DMS 273 (cell line): Measurements from ENCODE around the gene PAEP.

ENCODE experiments used
- DNase-seq: peaks from one replicate; lab custom pipeline; 2025; ENCODE audit not compliant: unreplicated experiment; lab: John Stamatoyannopoulos, UW

The PAEP gene

GRCh38 chr9:135574943-135575342 lies 13.4 kb downstream of the PAEP start:
- DNase-seq, result no peak

GRCh38 chr9:135575995-135576631 lies 14.6 kb downstream of the PAEP start:
- no peak for DNase-seq

- DNase-seq, result no peak
Observed at GRCh38 chr9:135577256-135577655, 15.7 kb downstream of the PAEP start.

- DNase-seq, result no peak
Observed at GRCh38 chr9:135579356-135579755, 17.8 kb downstream of the PAEP start.

- DNase-seq, result no peak
Observed at GRCh38 chr9:135579889-135580660, 18.5 kb downstream of the PAEP start.

GRCh38 chr9:135580664-135581380 lies 19.3 kb downstream of the PAEP start:
- no peak for DNase-seq

GRCh38 chr9:135581636-135582426 lies 20.3 kb downstream of the PAEP start:
- DNase-seq, result no peak

- no peak for DNase-seq
Observed at GRCh38 chr9:135582541-135582940, 21.0 kb downstream of the PAEP start.

- no peak for DNase-seq
Observed at GRCh38 chr9:135582966-135583687, 21.6 kb downstream of the PAEP start.

- no peak for DNase-seq
Observed at GRCh38 chr9:135583688-135584011, 22.1 kb downstream of the PAEP start.

- DNase-seq, result no peak
Observed at GRCh38 chr9:135584371-135584770, 22.8 kb downstream of the PAEP start.

GRCh38 chr9:135584934-135585333 lies 23.4 kb downstream of the PAEP start:
- no peak for DNase-seq

- no peak for DNase-seq
Observed at GRCh38 chr9:135586601-135587109, 25.1 kb downstream of the PAEP start.

- DNase-seq, result no peak
Observed at GRCh38 chr9:135587658-135588057, 26.1 kb downstream of the PAEP start.

- no peak for DNase-seq
Observed at GRCh38 chr9:135588371-135588770, 26.8 kb downstream of the PAEP start.

GRCh38 chr9:135588886-135589595 lies 27.5 kb downstream of the PAEP start:
- no peak for DNase-seq

GRCh38 chr9:135589596-135590485 lies 28.3 kb downstream of the PAEP start:
- no peak for DNase-seq

GRCh38 chr9:135590486-135591079 lies 29.0 kb downstream of the PAEP start:
- no peak for DNase-seq
